ENCODE measurements around the gene FCHO1. TPM values are rescaled to one million over a fixed set of nuclear protein-coding genes. Genes with fewer than 3 reads are reported as not detected.

Gene FCHO1
- total and polyA plus RNA-seq, 10 of the 15 experiments (the other 5 are each of a cell fraction or from before 2014, with no cell fraction given) = 0.14 to 45.8 (median 15.8) TPM

DNA sequence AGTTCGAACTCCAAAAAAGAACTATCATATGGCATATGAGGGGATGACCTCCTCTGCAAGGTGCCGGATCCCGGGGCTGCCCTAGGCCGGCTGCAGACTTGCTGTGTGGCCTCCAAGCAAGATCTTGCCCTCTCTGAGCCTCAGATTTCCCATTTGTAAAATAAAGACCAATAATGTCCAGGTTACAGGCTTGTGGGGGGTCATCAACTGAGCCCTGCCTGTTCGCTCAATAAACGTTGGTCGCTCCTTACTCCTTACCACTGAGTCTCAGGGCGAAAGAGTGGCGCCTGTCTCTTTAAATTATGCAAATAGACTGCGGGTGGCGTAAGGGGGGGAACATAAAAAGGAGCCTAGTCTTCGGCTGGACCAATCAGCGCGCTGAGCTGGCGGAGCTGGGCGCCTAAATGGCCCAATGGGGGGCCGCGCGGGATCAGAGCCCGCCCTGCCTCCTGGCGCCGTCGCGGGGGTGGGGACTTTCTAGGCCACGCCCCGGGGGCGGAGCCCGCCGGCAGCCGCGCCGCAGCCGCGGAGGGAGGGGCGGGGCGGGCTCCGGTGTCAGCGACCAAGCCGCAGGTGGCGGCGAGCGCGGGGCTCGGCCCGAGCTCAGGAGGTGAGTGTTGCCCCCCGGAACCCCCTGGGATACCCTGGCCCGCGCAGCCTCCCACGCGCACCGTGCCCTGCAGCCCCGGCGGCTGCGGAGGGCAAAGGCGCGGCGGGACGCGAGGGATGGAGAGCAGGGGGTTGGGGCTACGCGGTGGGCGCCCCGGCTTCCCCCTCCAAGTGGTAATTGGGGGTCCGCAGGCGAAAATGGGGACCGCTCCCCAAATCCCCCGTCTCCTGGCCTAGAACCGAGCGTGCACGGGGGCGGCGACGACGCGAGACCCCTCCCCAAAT, 3.8 kb upstream of the FCHO1 start (continued):
- TF ChIP-seq, protein P1, sequence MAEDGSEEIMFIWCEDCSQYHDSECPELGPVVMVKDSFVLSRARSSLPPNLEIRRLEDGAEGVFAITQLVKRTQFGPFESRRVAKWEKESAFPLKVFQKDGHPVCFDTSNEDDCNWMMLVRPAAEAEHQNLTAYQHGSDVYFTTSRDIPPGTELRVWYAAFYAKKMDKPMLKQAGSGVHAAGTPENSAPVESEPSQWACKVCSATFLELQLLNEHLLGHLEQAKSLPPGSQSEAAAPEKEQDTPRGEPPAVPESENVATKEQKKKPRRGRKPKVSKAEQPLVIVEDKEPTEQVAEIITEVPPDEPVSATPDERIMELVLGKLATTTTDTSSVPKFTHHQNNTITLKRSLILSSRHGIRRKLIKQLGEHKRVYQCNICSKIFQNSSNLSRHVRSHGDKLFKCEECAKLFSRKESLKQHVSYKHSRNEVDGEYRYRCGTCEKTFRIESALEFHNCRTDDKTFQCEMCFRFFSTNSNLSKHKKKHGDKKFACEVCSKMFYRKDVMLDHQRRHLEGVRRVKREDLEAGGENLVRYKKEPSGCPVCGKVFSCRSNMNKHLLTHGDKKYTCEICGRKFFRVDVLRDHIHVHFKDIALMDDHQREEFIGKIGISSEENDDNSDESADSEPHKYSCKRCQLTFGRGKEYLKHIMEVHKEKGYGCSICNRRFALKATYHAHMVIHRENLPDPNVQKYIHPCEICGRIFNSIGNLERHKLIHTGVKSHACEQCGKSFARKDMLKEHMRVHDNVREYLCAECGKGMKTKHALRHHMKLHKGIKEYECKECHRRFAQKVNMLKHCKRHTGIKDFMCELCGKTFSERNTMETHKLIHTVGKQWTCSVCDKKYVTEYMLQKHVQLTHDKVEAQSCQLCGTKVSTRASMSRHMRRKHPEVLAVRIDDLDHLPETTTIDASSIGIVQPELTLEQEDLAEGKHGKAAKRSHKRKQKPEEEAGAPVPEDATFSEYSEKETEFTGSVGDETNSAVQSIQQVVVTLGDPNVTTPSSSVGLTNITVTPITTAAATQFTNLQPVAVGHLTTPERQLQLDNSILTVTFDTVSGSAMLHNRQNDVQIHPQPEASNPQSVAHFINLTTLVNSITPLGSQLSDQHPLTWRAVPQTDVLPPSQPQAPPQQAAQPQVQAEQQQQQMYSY (CRISPR knock-in tag; IDR thresholded peaks at IDR 0.05) = no peak
- no peak for TF ChIP-seq NFYA (IDR thresholded peaks at IDR 0.05; ENCODE audit: borderline replicate concordance, low read depth, low read length)

DNA sequence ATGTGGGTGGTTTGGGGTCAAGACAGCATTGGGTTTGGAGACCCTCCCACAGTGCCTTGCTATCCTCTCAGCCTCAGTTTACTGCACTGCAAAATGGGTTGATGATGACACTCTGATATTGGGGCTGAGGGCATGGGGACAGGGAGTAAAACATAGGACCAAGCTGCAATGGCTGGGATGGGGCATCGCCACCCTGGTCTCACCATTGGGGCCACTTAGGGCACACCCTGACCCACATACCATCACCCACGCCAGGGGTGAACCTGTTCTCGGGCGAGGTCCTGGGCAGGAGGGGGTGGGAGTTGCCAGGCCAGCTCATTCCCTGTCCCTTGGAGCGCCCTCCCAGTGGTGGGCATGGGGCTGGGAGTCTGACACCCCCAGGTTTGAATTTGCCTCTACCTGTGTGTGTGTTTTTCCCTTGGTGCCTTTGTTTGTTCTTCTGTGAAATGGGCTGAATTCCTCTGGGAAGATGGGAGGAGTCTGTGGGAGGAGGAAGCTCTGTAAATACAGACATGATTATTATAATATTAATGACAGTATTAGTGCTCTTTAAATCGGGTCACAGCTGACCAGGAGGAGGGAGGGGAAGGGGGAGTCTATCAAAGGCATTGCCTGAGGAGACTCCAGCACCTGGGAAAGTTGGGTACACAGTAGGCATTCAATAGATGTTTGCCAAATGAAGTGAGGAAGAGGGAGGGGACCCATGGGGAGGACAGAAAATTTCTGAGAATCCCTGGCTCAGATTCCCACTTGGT, 2.2 kb upstream of the FCHO1 start:
- Histone ChIP-seq H3K4me2 (ENCODE audit: control insufficient read depth, insufficient read depth) (peak overlapping the region; percentile 98), H3K9ac (ENCODE audit: control insufficient read depth, insufficient read depth, low read length) (no peak overlapping the region; the same call in none of the 2 replicates), H3K4me1 (ENCODE audit: control insufficient read depth, insufficient read depth, low read length) (peaks cover 33% of the 10 kb centered on the region), H3K79me2 (ENCODE audit: control insufficient read depth, insufficient read depth, low read length) (peaks cover 35% of the 10 kb centered on the region), H3K9me3 (replicated peaks; ENCODE audit: control insufficient read depth, insufficient read depth, low read length) (no peaks in the 10 kb centered on the region), H3K4me3 (peak overlapping the region; percentile 77), H4K20me1 (ENCODE audit: control insufficient read depth, insufficient read depth) (no peaks in the 10 kb centered on the region), H3K27me3 (replicated peaks in 1 of 2; ENCODE audit: control insufficient read depth in 2 of 2, insufficient read depth in 2 of 2, low read length in 1 of 2) (no peaks in the 10 kb centered on the region), H3K27ac (ENCODE audit: control insufficient read depth, insufficient read depth) (peak overlapping the region; percentile 95; the same call in 1 of the 2 replicates), H2AFZ (ENCODE audit: control insufficient read depth, low read depth, low read length) (no peak overlapping the region), H3K36me3 (ENCODE audit: control insufficient read depth in 2 of 2, insufficient read depth in 2 of 2, low read length in 1 of 2) (no peaks in the 10 kb centered on the region)
- WGBS (ENCODE audit: insufficient coverage, insufficient replicate concordance, low lambda C conversion rate, missing lambda C conversion rate) = 54% methylated on average over 6 of the region's 6 CpGs
- intact Hi-C loops (cut with micrococcal nuclease; ENCODE audit: unreplicated experiment) (no loop called here), in situ Hi-C loops (cut with MboI) (no loop called here)
- DNase-seq (ENCODE audit: low read depth, low spot score) = no peak
- ChIA-PET RAD21 (ENCODE audit: unreplicated experiment) (interaction anchor here (1.6 to 1.8 kb wide), 2 partner anchors 9 to 18 kb away, joined by 7 to 10 read pairs; no protein-coding TSS in a partner anchor), SMC1A (ENCODE audit: uncharacterized antibody, unreplicated experiment) (interaction anchor here (0.8 to 2.8 kb wide), 4 partner anchors 10 to 225 kb away, joined by 3 to 9 read pairs (median 4); no protein-coding TSS in a partner anchor), CTCF (interaction anchor here (1.5 kb wide), 1 partner anchor 10 kb away, joined by 4 read pairs; no protein-coding TSS in a partner anchor), POLR2A (interaction anchor here (0.8 to 1.0 kb wide), 3 partner anchors 10 to 99 kb away, joined by 3 to 4 read pairs (median 3); partner anchors contain the start of gene JAK3)
- BruUV-seq (replicated peaks) = no TSS peak
- FAIRE-seq = no peak
- no peak for ATAC-seq
- TF ChIP-seq RB1 (IDR thresholded peaks at IDR 0.05; ENCODE audit: borderline replicate concordance) = no peak
- no peak for TF ChIP-seq PAX5 (IDR thresholded peaks at IDR 0.05; ENCODE audit: borderline replicate concordance, low read depth, low read length)
- no peak for TF ChIP-seq MEF2A (IDR thresholded peaks at IDR 0.05; ENCODE audit: insufficient read depth, low read depth, low read length)
- no peak for TF ChIP-seq RBBP5 (conservative IDR thresholded peaks at IDR 0.05)
- TF ChIP-seq POLR2A (IDR thresholded peaks at IDR 0.05; ENCODE audit: low read depth, low read length) = no peak
- TF ChIP-seq TARDBP (IDR thresholded peaks at IDR 0.05; ENCODE audit: borderline replicate concordance) = no peak
- TF ChIP-seq DPF2 (IDR thresholded peaks at IDR 0.05) = no peak
- TF ChIP-seq KDM1A (IDR thresholded peaks at IDR 0.05; ENCODE audit: borderline replicate concordance) = no peak
- TF ChIP-seq YBX1 (IDR thresholded peaks at IDR 0.05) = no peak
- TF ChIP-seq IKZF2 (IDR thresholded peaks at IDR 0.05) = 0 out of 4 replicates have a peak, but pooled peaks of 1 of the 2 experiments have one; percentile 8
- 0 out of 2 replicates have a peak, but pooled peaks have one; percentile 32 for TF ChIP-seq GATAD2B (conservative IDR thresholded peaks at IDR 0.05; ENCODE audit: low read depth)
- TF ChIP-seq SMAD1 (IDR thresholded peaks at IDR 0.05; ENCODE audit: low read depth, partially characterized antibody) = no peak
- no peak for TF ChIP-seq JUND (IDR thresholded peaks at IDR 0.05; ENCODE audit: low read depth, low read length)
- no peak for TF ChIP-seq ETV6 (conservative IDR thresholded peaks at IDR 0.05 in 1 of 2, IDR thresholded peaks at IDR 0.05 in 1 of 2; ENCODE audit: borderline replicate concordance in 1 of 2, low read depth in 1 of 2)
- no peak for TF ChIP-seq HDAC6 (IDR thresholded peaks at IDR 0.05; ENCODE audit: unreplicated experiment)
- TF ChIP-seq ASH2L (IDR thresholded peaks at IDR 0.05; ENCODE audit: borderline replicate concordance, low read depth) = no peak

Data from GM12878 (cell line).